SKM-1 (cell line): ENCODE results near the gene ZNF652.
"Not testable (repeated sequence)": the region's sequence is repeated elsewhere in the genome, so short reads cannot be mapped to it uniquely, and the experiment has no call there.

Experiments used
- DNase-seq: peaks from one replicate; lab custom pipeline; 2025; ENCODE audit not compliant: unreplicated experiment; lab: John Stamatoyannopoulos, UW

The ZNF652 gene

GRCh38 chr17:49316889-49317675 is 45.0 kb downstream of the ZNF652 start:
- peak; percentile 90 for DNase-seq

GRCh38 chr17:49316258-49316570 is 45.8 kb downstream of the ZNF652 start:
- DNase-seq, result no peak

GRCh38 chr17:49315551-49316257 is 46.3 kb downstream of the ZNF652 start:
- DNase-seq, result peak; percentile 48

- no peak for DNase-seq
Observed at GRCh38 chr17:49312722-49313121, 49.3 kb downstream of the ZNF652 start.

- no peak for DNase-seq
Observed at GRCh38 chr17:49299996-49300395, 62.1 kb downstream of the ZNF652 start.

- DNase-seq, result no peak
Observed at GRCh38 chr17:49298371-49298976, 63.6 kb downstream of the ZNF652 start.

- DNase-seq, result no peak
Observed at GRCh38 chr17:49297141-49297540, 64.9 kb downstream of the ZNF652 start.

GRCh38 chr17:49294122-49294521 is 67.9 kb downstream of the ZNF652 start:
- DNase-seq, result no peak

GRCh38 chr17:49292901-49293300 is 69.1 kb downstream of the ZNF652 start:
- DNase-seq, result no peak

GRCh38 chr17:49291929-49292328 is 70.1 kb downstream of the ZNF652 start:
- no peak for DNase-seq

- peak; percentile 7 for DNase-seq
Observed at GRCh38 chr17:49290690-49291359, 71.2 kb downstream of the ZNF652 start.

- DNase-seq, result no peak
Observed at GRCh38 chr17:49288388-49288787, 73.7 kb downstream of the ZNF652 start.

- DNase-seq, result no peak
Observed at GRCh38 chr17:49287481-49287880, 74.6 kb downstream of the ZNF652 start.

- DNase-seq, result not testable (repeated sequence)
Observed at GRCh38 chr17:49286261-49286973, 75.6 kb downstream of the ZNF652 start.

- no peak for DNase-seq
Observed at GRCh38 chr17:49285716-49286115, 76.3 kb downstream of the ZNF652 start.

- no peak for DNase-seq
Observed at GRCh38 chr17:49280918-49281317, 81.1 kb downstream of the ZNF652 start.

- DNase-seq, result no peak
Observed at GRCh38 chr17:49280061-49280460, 82.0 kb downstream of the ZNF652 start.

- not testable (repeated sequence) for DNase-seq
Observed at GRCh38 chr17:49279263-49280015, 82.6 kb downstream of the ZNF652 start.

- no peak for DNase-seq
Observed at GRCh38 chr17:49278076-49278475, 84.0 kb downstream of the ZNF652 start.

- DNase-seq, result peak; percentile 16
Observed at GRCh38 chr17:49277638-49278037, 84.4 kb downstream of the ZNF652 start.
